Measurements from ENCODE around the gene BLM. TPM values are rescaled to one million over a fixed set of nuclear protein-coding genes. Genes with fewer than 3 reads are reported as not detected.
"Not testable (repeated sequence)": the region's sequence is repeated elsewhere in the genome, so short reads cannot be mapped to it uniquely, and the experiment has no call there.

Gene BLM
- polyA plus RNA-seq, 2 donors = 2.3 to 3.6 TPM

DNA sequence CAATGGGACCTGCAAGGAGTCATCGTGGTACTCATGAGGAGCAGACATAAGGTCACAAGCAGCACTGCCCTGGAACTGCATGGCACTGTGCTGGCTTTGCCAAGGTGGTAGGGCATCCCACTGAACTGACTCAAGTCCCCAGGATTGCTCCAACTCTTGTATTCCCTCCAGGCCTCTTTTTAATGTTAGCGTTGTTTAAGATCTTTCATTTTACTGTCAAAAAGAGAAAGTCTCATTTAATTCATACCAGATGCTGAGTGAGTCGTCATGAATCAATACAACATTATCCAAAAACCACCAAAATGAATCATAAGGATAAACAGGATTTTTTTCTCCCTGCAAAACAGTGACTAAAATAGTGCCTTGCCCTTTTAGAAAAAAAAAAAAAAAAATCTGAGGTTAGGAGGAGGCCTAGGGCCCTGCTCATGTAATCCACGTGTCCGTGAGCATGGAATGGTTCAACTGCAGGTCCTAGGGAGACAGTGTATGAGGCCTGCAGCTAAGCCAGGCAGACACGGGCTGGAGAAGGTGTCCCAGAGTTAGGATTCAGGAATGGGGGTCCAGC lies 36.7 kb upstream of the BLM start:
- 34 to 45% methylated on average over 6 of the region's 6 CpGs for WGBS, 2 donors
- H3K4me3 ChIP-seq (ENCODE audit: low read depth in 1 of 2, low read length in 2 of 2) = no peak overlapping the region
- no peaks in the 10 kb centered on the region for H3K9me3 ChIP-seq (ENCODE audit: control insufficient read depth in 2 of 2, insufficient read depth in 1 of 2, low read depth in 1 of 2, low read length in 1 of 2)
- H3K4me1 ChIP-seq (ENCODE audit: control insufficient read depth in 2 of 2, insufficient read depth in 2 of 2, low read length in 1 of 2) = peaks cover 0 to 3% of the 10 kb centered on the region in 2 donors
- no peaks in the 10 kb centered on the region for H3K27me3 ChIP-seq (ENCODE audit: control insufficient read depth in 1 of 2, insufficient read depth in 2 of 2, low read length in 2 of 2)
- H3K27ac ChIP-seq (ENCODE audit: low read depth in 2 of 2, low read length in 1 of 2) = peak overlapping the region; percentile 17 to 53
- H3K36me3 ChIP-seq (ENCODE audit: control insufficient read depth in 2 of 2, insufficient read depth in 2 of 2, low read length in 1 of 2) = no peaks in the 10 kb centered on the region

- H3K36me3 ChIP-seq (ENCODE audit: control insufficient read depth in 2 of 2, insufficient read depth in 2 of 2, low read length in 1 of 2) = no peaks in the 10 kb centered on the region
- H3K4me3 ChIP-seq (ENCODE audit: low read depth in 1 of 2, low read length in 2 of 2) = no peak overlapping the region
- H3K4me1 ChIP-seq (ENCODE audit: control insufficient read depth in 2 of 2, insufficient read depth in 2 of 2, low read length in 1 of 2) = peaks cover 0 to 3% of the 10 kb centered on the region in 2 donors
- H3K9me3 ChIP-seq (ENCODE audit: control insufficient read depth in 2 of 2, insufficient read depth in 1 of 2, low read depth in 1 of 2, low read length in 1 of 2) = no peaks in the 10 kb centered on the region
- no peaks in the 10 kb centered on the region for H3K27me3 ChIP-seq (ENCODE audit: control insufficient read depth in 1 of 2, insufficient read depth in 2 of 2, low read length in 2 of 2)
- peak overlapping the region in 1 of 2 donors; percentile 29 for H3K27ac ChIP-seq (ENCODE audit: low read depth in 2 of 2, low read length in 1 of 2)
- WGBS, 2 donors = 89 to 95% methylated on average over 1 of the region's 1 CpG
These were observed 36.1 kb upstream of the BLM start for GRCh38 chr15:90681056-90681455.

- H3K4me3 ChIP-seq (ENCODE audit: low read depth in 1 of 2, low read length in 2 of 2) = no peak overlapping the region
- H3K4me1 ChIP-seq (ENCODE audit: control insufficient read depth in 2 of 2, insufficient read depth in 2 of 2, low read length in 1 of 2) = peaks cover 0 to 3% of the 10 kb centered on the region in 2 donors
- H3K27me3 ChIP-seq (ENCODE audit: control insufficient read depth in 1 of 2, insufficient read depth in 2 of 2, low read length in 2 of 2) = no peaks in the 10 kb centered on the region
- H3K9me3 ChIP-seq (ENCODE audit: control insufficient read depth in 2 of 2, insufficient read depth in 1 of 2, low read depth in 1 of 2, low read length in 1 of 2) = no peaks in the 10 kb centered on the region
- no peaks in the 10 kb centered on the region for H3K36me3 ChIP-seq (ENCODE audit: control insufficient read depth in 2 of 2, insufficient read depth in 2 of 2, low read length in 1 of 2)
- H3K27ac ChIP-seq (ENCODE audit: low read depth in 2 of 2, low read length in 1 of 2) = no peak overlapping the region
- WGBS, 2 donors = 86 to 91% methylated on average over 9 of the region's 9 CpGs
These were observed 35.7 kb upstream of the BLM start for GRCh38 chr15:90681480-90681879.

DNA sequence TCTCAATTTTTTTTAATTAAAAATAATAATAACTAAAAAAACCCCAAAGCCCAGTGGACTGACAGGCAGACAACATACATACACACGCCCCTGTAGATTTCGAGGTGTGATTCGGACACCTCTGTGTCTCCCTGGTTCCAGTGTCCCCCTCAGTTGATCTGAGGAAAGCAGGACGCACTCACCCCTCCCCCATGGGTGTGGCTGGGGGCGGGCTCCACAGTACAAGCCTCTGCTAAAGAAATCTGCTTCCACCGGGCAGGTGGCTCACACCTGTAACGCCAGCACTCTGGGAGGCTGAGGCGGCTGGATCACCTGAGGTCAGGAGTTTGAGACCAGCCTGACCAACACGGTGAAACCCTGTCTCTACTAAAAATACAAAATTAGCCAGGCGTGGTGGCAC lies 33.8 kb upstream of the BLM start:
- Histone ChIP-seq H3K4me3 (ENCODE audit: low read depth in 1 of 2, low read length in 2 of 2) (no peak overlapping the region), H3K4me1 (ENCODE audit: control insufficient read depth in 2 of 2, insufficient read depth in 2 of 2, low read length in 1 of 2) (peaks cover 0 to 3% of the 10 kb centered on the region in 2 donors), H3K27ac (ENCODE audit: low read depth in 2 of 2, low read length in 1 of 2) (no peak overlapping the region), H3K9me3 (ENCODE audit: control insufficient read depth in 2 of 2, insufficient read depth in 1 of 2, low read depth in 1 of 2, low read length in 1 of 2) (no peaks in the 10 kb centered on the region), H3K27me3 (ENCODE audit: control insufficient read depth in 1 of 2, insufficient read depth in 2 of 2, low read length in 2 of 2) (no peaks in the 10 kb centered on the region), H3K36me3 (ENCODE audit: control insufficient read depth in 2 of 2, insufficient read depth in 2 of 2, low read length in 1 of 2) (no peaks in the 10 kb centered on the region)
- WGBS, 2 donors = 78 to 82% methylated on average over 10 of the region's 10 CpGs

GRCh38 chr15:90683876-90684275 lies 33.3 kb upstream of the BLM start:
- Histone ChIP-seq H3K36me3 (ENCODE audit: control insufficient read depth in 2 of 2, insufficient read depth in 2 of 2, low read length in 1 of 2) (no peaks in the 10 kb centered on the region), H3K27me3 (ENCODE audit: control insufficient read depth in 1 of 2, insufficient read depth in 2 of 2, low read length in 2 of 2) (no peaks in the 10 kb centered on the region), H3K27ac (ENCODE audit: low read depth in 2 of 2, low read length in 1 of 2) (no peak overlapping the region), H3K9me3 (ENCODE audit: control insufficient read depth in 2 of 2, insufficient read depth in 1 of 2, low read depth in 1 of 2, low read length in 1 of 2) (no peaks in the 10 kb centered on the region), H3K4me3 (ENCODE audit: low read depth in 1 of 2, low read length in 2 of 2) (no peak overlapping the region), H3K4me1 (ENCODE audit: control insufficient read depth in 2 of 2, insufficient read depth in 2 of 2, low read length in 1 of 2) (peaks cover 0 to 3% of the 10 kb centered on the region in 2 donors)
- 93 to 94% methylated on average over 4 of the region's 4 CpGs for WGBS, 2 donors

DNA sequence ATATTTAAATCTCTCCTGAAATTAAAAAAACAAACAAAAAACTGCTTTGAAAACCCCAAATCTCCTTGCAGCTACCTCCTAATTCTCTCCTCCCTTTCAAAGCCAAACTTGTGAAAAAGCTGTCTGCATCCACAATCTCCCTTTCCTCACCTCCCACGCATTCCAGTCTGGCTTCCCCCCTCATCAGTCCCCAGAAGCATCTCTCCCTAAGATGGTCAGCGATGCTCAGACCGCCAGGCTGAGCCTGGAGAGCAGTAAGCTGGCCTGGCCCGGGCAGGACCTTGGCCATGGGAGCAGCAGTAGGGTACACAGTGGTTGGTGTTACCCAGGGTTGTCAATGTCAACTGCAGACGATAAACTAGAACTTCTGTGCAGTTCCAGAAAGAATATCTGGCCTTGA lies 32.9 kb upstream of the BLM start:
- H3K27ac ChIP-seq (ENCODE audit: low read depth in 2 of 2, low read length in 1 of 2) = no peak overlapping the region
- no peak overlapping the region for H3K4me3 ChIP-seq (ENCODE audit: low read depth in 1 of 2, low read length in 2 of 2)
- no peaks in the 10 kb centered on the region for H3K36me3 ChIP-seq (ENCODE audit: control insufficient read depth in 2 of 2, insufficient read depth in 2 of 2, low read length in 1 of 2)
- peaks cover 0 to 3% of the 10 kb centered on the region in 2 donors for H3K4me1 ChIP-seq (ENCODE audit: control insufficient read depth in 2 of 2, insufficient read depth in 2 of 2, low read length in 1 of 2)
- WGBS, 2 donors = 89 to 92% methylated on average over 5 of the region's 5 CpGs
- no peaks in the 10 kb centered on the region for H3K27me3 ChIP-seq (ENCODE audit: control insufficient read depth in 1 of 2, insufficient read depth in 2 of 2, low read length in 2 of 2)
- no peaks in the 10 kb centered on the region for H3K9me3 ChIP-seq (ENCODE audit: control insufficient read depth in 2 of 2, insufficient read depth in 1 of 2, low read depth in 1 of 2, low read length in 1 of 2)

GRCh38 chr15:90685591-90686434 lies 31.3 kb upstream of the BLM start:
- H3K9me3 ChIP-seq (ENCODE audit: control insufficient read depth in 2 of 2, insufficient read depth in 1 of 2, low read depth in 1 of 2, low read length in 1 of 2) = no peaks in the 10 kb centered on the region
- no peak overlapping the region for H3K4me3 ChIP-seq (ENCODE audit: low read depth in 1 of 2, low read length in 2 of 2)
- H3K4me1 ChIP-seq (ENCODE audit: control insufficient read depth in 2 of 2, insufficient read depth in 2 of 2, low read length in 1 of 2) = peaks cover 0 to 2% of the 10 kb centered on the region in 2 donors
- H3K27ac ChIP-seq (ENCODE audit: low read depth in 2 of 2, low read length in 1 of 2) = no peak overlapping the region
- H3K36me3 ChIP-seq (ENCODE audit: control insufficient read depth in 2 of 2, insufficient read depth in 2 of 2, low read length in 1 of 2) = no peaks in the 10 kb centered on the region
- 76 to 83% methylated on average over 11 of the region's 11 CpGs for WGBS, 2 donors
- no peaks in the 10 kb centered on the region for H3K27me3 ChIP-seq (ENCODE audit: control insufficient read depth in 1 of 2, insufficient read depth in 2 of 2, low read length in 2 of 2)

- H3K36me3 ChIP-seq (ENCODE audit: control insufficient read depth in 2 of 2, insufficient read depth in 2 of 2, low read length in 1 of 2) = no peaks in the 10 kb centered on the region
- no peak overlapping the region for H3K27ac ChIP-seq (ENCODE audit: low read depth in 2 of 2, low read length in 1 of 2)
- 74 to 79% methylated on average over 3 of the region's 3 CpGs for WGBS, 2 donors
- no peak overlapping the region for H3K4me3 ChIP-seq (ENCODE audit: low read depth in 1 of 2, low read length in 2 of 2)
- no peaks in the 10 kb centered on the region for H3K9me3 ChIP-seq (ENCODE audit: control insufficient read depth in 2 of 2, insufficient read depth in 1 of 2, low read depth in 1 of 2, low read length in 1 of 2)
- no peaks in the 10 kb centered on the region for H3K4me1 ChIP-seq (ENCODE audit: control insufficient read depth in 2 of 2, insufficient read depth in 2 of 2, low read length in 1 of 2)
- H3K27me3 ChIP-seq (ENCODE audit: control insufficient read depth in 1 of 2, insufficient read depth in 2 of 2, low read length in 2 of 2) = no peaks in the 10 kb centered on the region
These were observed 30.5 kb upstream of the BLM start for GRCh38 chr15:90686435-90687218.

- H3K27ac ChIP-seq (ENCODE audit: low read depth in 2 of 2, low read length in 1 of 2); H3K9me3 ChIP-seq (ENCODE audit: control insufficient read depth in 2 of 2, insufficient read depth in 1 of 2, low read depth in 1 of 2, low read length in 1 of 2); H3K36me3 ChIP-seq (ENCODE audit: control insufficient read depth in 2 of 2, insufficient read depth in 2 of 2, low read length in 1 of 2); H3K27me3 ChIP-seq (ENCODE audit: control insufficient read depth in 1 of 2, insufficient read depth in 2 of 2, low read length in 2 of 2); H3K4me1 ChIP-seq (ENCODE audit: control insufficient read depth in 2 of 2, insufficient read depth in 2 of 2, low read length in 1 of 2); H3K4me3 ChIP-seq (ENCODE audit: low read depth in 1 of 2, low read length in 2 of 2): not testable (repeated sequence)
- WGBS, 2 donors = 82 to 88% methylated on average over 6 of the region's 6 CpGs
These were observed 27.7 kb upstream of the BLM start for GRCh38 chr15:90689326-90689961.

Data from esophagus (tissue), 2 donors.